HG03196 (cell line): ENCODE measurements around the gene DNM1.

ENCODE experiments used
- ATAC-seq: cut with Tn5 transposase; IDR thresholded peaks from one replicate; pipeline ENCODE4 v1.9.1; 2021; ENCODE audit not compliant: unreplicated experiment

Gene DNM1

DNA sequence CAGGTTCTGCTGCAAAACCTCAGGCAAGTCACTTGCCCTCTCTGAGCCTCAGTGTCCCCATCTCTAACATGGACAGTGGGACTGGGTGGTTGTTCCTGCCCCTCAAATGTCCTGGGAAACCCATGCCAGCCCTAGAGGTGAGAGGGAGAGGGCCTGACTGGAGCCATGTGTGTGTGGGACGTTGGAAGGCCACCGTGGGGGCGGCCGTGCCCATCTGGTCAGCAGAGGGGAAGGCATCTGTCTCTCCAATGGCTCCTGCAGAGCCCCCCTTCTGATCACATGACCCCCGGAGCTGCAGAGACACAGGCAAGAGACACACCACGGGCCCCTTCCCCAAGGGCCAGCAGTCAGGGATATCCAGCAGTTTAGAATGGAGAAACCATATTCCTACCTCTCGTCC is 1.7 kb downstream of the DNM1 start:
- no peak for ATAC-seq

DNA sequence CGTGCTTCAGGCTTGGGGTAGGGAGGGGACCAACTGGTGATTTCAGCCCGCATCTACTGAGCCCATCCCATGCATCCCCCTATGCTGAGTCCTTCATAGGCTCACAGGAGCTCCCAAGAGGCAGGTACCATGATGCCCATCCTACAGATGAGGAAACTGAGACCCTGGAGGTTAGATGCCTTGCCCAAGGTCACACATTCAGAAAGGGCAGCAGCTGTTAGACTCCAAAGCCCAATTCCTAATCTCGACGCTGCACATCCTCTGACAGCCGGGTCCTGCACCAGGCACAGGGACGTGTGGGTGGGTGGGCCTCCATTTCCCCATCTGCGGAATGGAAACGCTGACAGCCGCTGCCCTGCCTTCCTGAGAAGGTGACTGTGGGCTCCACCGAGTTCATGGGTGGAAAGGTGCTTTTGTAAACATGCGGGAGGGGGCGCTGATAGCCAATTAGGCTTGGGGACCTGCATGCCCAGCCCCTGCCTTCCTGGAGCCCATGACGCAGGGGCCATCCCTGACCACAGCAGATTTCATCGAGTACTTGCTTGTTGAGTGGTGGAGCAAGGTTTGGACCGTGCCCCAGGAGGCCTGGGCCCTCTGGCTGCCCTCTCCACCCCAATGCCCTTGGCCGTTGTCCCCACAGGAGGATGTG is 2.2 kb downstream of the DNM1 start:
- no peak for ATAC-seq

DNA sequence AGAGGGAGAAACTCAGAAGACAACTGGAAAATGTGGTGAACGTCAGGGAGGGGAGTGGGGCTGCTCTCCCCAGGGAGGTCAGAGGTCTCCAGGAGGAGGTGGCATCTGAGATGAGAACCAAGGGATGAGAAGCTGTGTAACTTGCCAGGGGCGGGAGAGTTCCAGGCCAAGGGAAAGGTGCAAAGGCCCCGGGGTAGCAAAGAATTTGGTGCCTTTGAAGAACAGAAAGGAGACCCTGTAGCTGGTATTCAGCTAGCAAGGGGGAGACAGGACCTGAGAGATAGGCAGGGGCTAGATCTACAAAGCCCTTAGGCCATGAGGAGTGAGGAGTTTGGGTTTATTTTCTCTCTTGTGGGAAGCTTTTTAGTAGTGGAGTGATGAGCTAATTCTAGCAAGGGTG is 3.3 kb downstream of the DNM1 start:
- no peak for ATAC-seq

DNA sequence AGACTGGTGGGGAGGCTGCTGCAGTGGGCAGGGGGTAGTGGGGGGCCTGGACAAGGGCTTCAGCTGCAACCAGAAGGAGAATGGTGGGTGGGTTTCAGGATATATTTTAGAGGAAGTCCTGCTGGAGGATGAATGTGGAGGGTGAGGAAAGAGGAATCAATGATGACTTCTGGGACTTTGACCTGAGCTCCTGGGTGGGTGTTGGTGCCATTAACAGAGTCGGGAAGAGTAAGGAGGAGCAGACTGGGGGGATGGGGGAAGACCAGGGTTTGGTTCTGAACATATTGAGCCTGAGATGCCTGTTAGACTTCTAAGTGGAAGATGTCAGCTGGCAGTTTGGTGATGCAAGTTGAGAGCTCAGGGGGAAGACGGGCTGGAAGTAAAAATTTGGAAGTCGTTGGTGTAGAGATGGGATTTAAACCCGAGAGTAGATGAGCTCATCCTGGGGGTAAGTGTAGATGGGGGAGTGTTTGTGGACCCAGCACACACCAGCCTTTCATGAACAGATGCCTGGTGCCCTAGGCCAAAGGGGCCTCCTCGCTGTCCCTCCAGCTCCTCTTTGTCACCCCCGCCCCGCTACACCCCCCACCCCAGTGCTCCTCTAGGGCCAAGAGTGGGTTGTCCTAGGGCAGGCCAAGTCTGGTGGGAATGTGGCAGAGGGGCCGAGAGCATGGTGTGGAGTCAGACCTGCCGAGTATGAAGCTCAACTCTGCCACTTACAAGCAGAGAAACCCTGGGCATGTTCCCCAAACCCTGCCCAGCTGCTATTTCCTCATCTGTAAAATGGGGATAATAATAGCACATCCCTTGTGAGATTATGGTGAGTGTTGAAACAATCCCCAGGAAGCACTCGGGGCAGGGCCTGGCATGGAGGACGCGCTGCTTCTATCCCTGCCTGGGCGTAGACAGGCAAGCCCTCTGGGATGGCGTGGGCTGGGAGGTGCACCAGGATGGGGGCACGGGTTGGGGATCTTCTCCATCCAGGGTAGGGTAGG is 4.0 kb downstream of the DNM1 start:
- no peak for ATAC-seq

DNA sequence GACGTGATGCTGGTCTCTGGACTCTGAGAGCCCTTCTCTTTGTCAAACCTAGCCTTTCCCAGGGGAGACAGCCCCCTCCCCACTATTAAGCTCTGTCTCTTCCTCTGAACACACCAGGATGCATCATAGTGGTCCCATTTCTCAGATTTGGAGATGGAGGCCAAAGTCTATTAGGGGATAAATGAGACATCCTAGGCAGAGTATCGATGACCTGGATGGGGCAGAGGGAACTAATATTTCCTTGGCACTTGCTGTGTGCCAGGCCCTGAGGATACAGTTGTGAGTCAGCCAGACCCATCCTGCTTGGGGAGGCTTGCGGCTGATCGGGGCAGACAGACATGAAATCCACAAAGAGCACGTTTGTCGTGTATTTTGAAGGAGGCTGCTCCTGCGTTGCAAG is 5.2 kb downstream of the DNM1 start:
- no peak for ATAC-seq

DNA sequence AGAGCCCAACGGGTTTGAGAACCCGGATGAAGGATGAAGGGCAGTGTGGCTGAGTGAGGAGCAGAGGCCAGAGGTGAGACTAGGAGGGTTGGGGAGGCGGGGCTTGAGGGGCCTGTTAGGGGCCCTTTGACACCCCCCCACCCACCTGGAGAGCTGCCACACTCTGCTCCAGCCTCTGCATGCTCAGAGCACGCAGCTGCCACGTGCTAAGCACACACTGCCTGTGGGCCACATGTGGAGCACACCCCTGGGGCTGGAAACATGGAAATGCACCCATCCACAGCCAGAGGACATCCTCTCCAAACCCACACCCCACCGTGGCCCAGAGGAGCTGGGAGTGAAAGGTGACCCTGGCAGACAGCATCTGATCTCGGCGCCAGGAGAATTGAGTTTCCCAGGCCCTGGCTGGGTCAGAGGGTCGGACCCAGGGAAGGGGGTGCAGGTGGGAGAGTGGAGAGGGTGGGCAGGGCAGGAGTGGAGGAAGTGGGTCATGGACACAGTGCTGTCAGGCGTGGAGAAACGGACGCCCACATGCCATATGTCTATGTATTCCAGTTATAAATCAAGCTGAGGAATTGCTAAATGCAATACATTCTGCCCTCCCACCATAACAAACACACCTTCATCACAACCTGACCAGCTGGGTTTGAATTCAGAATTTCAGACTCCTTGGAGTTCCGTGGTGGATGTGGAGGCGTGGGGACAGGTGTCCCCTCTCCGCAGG is 5.9 kb downstream of the DNM1 start:
- no peak for ATAC-seq

DNA sequence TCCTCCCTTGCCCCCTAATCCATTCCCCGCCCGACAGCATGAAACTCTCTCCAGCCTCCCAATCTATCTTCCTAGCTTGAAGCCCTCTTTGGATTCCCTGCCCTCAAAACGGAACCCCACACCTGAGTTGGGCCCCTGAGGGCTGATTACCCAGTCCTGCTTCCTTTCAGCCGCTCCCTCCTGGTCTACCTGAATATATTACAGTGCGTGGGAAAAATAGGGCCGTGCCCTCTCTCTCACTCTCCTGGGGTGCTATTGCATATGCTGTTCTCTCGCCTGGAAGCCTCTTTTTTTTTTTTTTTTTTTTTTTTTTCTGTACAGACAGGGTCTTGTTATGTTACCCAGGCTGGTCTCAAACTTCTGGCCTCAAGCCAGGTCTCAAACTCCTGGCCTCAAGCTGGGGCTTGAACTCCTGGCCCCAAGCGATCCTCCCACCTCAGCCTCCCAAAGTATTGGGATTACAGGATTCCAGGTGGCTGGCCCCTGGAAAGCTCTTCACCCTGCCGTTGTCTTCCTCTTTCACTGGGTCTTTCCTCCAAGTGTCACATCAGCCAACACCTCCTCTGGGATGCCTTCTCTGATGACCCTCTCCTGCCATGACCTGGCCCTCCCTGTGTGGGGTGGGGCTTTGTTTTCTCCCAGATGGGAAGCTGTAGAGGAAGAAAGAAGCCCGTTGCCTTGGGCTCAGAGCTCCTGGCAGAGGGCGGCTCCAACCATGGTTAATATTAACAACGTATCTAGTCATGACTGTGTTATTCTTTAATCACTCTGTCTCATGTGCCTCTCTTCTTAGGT is 8.2 kb downstream of the DNM1 start:
- ATAC-seq: no peak

DNA sequence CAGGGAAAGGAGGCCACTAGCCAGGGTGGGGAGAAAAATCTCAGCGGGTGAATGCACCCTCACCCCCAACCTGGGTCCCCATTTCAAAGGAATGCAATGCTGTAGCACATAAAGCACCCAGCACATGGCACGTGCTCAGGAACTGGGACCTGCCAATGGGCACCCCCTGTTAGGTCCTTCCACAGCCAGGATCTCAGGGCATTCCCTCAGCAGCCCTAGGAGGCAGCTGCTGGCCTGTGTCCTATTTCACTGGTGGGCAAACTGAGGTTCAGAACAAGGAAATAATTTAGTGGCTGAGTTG is 8.8 kb downstream of the DNM1 start:
- ATAC-seq: no peak

DNA sequence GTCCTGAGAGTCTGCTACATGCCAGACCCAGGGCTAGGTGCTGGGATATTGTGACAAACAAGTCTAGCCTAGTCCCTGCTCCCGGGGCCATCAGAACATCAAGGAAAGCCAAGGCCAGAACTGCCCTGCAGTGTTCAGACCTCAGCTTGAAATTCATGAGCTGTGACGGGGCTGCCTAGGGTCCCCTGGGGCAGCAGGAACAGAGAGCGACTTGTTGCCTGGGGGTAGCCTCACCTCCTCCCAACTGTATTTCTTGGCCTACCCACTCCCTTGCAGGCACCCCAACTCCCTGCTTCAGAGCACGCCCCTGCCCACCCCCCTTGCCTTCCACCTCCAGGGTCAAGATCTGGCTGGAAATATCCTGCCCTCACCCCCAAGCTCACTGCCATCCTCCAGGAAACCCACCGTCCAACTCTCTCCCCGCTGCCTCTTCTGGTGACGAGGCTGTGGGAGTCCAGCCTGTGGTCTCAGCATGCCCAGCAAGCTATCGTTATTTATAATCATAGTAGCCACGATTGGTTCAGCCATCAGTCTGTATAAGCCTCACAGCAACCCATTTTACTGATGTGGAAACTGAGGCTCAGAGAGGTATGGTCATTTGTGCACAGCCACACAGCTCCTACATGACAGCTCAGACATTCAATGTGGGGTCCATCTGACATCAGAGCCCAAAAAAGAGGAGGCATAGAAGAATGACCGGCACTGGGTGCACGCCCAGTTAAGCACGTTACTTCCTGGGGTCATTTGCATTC is 10.7 kb downstream of the DNM1 start:
- no peak for ATAC-seq

DNA sequence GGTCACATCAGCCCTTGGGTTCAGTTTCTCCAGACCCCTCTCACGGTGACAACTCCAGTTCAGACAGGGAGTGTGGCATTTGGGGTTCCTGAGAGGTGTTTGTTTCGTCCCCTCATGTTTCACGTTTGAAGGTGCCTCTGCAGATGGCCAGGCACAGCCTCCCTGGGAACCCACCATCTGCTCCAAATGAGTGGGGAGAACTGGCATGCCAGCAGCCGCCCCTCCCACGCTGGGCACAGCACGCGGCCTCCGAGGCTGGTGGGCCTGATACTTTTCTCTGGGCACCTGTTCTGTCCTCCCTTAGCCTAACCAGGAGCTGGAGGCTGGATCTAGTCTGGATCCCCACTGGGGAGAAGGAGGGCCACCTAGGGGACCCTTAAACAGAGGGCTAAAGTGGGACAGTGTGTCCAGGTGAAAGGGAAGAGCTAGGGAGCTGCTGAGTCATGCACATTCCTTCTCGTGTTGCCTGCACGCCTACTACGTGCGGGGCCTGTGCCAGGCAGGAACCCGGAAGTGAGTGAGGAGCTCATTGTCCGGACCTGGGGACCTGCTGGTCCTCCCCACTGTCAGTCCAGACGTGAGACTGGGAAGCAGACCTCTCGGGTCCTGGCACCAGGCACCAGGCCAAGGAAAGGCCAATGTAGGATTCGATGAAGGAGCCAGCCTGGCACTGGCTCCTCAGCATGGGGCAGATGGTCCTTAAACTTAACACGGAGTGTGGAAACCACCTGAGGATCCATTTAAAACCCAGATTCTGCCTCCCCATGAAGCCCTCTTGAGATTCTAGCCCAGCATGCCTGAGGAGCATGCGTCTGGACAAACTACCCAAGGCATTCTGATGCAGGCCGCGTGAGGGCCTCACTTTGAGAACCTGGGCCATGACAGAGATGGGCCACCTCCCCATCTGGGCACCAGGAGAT is 11.7 kb downstream of the DNM1 start:
- ATAC-seq: no peak

DNA sequence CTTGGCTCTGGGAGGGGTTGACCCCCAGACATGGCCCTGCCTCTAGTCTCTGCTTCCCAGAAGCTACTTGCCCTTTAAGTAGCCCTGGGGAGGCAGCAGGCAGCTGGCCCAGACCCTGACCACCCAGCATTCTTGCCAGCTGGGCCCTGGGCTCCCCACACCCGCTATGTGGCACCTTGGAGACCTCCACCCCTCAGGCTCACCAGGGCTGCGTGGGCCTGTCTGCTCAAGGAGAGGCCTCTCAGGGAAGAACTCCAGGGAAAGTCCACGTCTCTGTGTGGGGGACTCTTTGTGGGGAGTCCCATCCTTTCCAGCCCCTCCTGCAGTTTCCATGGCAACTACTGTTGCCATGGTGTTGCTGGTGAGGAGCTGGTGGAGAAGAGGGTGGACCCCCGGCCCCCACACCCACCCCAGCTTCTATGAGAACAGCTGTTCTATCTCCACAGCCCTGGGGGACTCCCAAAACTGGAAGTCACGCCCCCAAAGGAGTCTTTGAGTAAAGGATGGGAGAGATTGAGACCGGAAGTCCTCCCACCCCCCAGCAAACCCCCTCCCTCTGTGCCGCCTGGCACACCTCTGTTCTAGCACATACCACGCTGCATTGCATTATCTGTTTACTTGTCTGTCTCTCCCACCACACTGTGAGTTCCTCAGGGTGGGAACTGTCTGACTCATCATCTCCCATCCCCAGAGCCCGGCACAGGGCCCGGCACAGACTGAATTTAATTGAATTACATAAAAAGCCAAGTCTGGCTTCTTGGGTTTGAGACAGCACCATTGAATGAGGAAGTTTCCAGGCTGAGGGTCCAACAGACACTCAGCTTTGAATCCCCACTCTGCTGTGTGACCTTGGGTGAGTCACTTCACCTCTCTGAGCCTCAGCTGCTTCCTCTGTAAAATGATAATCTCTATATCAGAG is 12.6 kb downstream of the DNM1 start:
- ATAC-seq: no peak

DNA sequence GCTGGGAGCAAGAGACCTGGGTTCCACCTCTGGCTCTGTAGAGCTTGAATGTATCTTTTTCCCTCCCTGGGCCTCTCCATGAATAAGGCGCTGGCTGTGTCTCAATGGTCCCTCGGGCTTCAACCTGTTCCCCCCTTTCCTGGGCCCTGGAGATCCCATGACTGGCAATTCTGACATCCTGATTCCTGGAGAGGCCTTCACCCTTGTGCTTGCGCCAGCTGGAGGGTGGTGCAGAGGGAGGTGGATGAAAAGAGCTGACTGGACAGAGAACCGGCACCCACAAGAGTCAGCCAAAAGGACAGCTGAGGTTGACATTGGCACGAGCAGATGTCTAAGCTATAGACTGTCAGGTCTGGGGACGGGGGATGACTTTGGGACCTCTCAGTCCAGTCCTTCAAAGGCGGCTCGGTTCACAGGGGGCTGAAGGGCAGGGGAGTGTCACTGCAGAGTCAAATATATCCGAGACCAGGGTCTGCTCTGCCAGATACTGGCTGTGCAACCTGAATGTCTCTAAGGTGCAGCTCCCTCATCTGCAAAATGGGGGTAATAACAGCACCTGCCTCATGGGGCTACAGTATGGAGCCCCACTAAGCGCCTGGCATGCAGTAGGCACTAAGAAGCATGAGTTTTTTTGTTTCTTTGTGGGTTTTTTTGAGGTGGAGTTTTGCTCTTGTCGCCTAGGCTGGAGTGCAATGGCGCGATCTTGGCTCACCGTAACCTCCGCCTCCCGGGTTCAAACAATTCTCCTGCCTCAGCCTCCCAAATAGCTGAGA is 13.8 kb downstream of the DNM1 start:
- ATAC-seq: no peak

DNA sequence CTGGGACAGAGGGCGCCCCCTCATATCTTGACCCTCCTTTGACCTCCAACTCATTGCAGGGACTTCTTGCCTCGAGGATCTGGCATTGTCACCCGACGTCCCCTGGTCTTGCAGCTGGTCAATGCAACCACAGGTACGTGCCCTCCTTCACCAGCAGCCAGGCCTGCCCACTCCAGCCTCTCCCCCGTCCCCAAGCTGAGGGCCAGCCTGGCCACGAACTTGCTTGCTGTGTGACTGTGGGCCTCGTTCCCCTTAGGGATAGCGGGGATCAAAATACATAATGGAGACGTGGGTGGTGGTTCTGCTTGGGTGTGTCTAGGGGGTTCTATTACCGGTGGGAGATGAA is 15.0 kb downstream of the DNM1 start:
- ATAC-seq: no peak

DNA sequence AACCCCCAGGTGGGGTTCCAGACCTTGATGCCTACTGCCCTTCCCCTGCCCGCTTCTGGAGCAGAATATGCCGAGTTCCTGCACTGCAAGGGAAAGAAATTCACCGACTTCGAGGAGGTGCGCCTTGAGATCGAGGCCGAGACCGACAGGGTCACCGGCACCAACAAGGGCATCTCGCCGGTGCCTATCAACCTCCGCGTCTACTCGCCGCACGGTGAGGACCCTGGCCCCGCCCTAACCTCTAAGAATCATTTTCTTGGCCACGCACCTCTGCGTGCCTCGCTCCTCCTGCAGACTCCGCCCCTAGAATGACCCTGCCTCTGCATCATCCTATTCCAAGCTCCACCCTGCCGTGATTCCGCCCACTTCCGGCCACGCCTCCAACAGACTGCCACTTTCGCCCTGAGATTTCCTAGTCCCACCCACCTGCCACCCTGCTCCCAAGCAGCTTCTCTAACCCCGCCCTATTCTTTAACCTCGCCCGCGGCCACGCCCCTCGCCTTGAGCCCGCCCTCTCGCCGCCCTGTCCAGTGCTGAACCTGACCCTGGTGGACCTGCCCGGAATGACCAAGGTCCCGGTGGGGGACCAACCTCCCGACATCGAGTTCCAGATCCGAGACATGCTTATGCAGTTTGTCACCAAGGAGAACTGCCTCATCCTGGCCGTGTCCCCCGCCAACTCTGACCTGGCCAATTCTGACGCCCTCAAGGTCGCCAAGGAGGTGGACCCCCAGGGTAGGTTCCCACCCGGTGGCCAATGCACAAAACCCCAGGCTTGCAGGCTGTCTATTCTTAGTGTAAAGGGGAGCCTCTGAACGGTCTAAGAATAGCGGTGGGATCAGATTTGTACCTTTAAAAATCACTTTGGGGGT is 15.6 kb downstream of the DNM1 start:
- ATAC-seq: peak; percentile 80

DNA sequence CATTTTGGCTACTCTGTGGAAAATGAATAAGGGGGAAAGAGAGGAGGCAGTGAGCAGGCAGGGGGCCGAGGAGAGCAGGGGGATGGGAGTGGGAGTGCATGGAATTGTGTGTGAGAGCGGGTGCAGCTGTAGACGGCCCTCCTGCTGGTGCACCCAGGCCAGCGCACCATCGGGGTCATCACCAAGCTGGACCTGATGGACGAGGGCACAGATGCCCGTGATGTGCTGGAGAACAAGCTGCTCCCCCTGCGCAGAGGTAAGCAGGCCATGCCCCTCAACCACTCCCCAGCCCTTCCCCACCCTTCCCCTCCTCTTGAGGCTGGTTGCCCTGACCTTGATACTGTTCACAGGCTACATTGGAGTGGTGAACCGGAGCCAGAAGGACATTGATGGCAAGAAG is 16.7 kb downstream of the DNM1 start:
- no peak for ATAC-seq

DNA sequence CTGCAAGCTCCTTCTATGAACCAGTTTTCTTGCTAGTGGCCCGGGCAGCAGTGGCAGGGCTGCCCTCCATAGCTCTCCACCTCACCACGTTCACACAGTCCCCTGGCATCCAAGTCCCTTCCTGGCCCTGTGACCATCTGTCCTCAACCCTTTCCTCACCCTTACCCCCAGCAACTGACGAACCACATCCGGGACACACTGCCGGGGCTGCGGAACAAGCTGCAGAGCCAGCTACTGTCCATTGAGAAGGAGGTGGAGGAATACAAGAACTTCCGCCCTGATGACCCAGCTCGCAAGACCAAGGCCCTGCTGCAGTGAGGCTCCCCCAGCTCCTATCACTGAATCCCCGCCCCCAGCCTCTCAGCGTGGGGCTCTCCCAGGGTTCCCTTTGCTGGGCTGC is 18.8 kb downstream of the DNM1 start:
- ATAC-seq: no peak
